Iris pigment epithelial cell (primary cell): ENCODE data around the gene AP2A2.

Experiments
- DNase-seq: peaks from one replicate; pipeline ENCODE4 v3.0.0-alpha.2; 2011; ENCODE audit warnings: low read depth

Gene AP2A2

GRCh38 chr11:898540-899190 lies 27.0 kb upstream of the AP2A2 start:
- DNase-seq: peak; percentile 15

GRCh38 chr11:899724-900123 lies 25.9 kb upstream of the AP2A2 start:
- no peak for DNase-seq

- no peak for DNase-seq
Measured at GRCh38 chr11:900545-900944, 25.1 kb upstream of the AP2A2 start.

- DNase-seq: no peak
Measured at GRCh38 chr11:901452-902061, 24.1 kb upstream of the AP2A2 start.

GRCh38 chr11:904380-904779 lies 21.3 kb upstream of the AP2A2 start:
- no peak for DNase-seq

GRCh38 chr11:905952-906351 lies 19.7 kb upstream of the AP2A2 start:
- DNase-seq: no peak

GRCh38 chr11:907668-908067 lies 18.0 kb upstream of the AP2A2 start:
- DNase-seq: no peak

- DNase-seq: peak; percentile 8
Measured at GRCh38 chr11:908273-908672, 17.4 kb upstream of the AP2A2 start.

- DNase-seq: no peak
Measured at GRCh38 chr11:909406-909805, 16.3 kb upstream of the AP2A2 start.

GRCh38 chr11:910044-910588 lies 15.6 kb upstream of the AP2A2 start:
- no peak for DNase-seq

GRCh38 chr11:910589-911030 lies 15.1 kb upstream of the AP2A2 start, which contains the start of gene CHID1:
TSS of gene CHID1 (minus strand) at chr11:910810. CDS start at chr11:904816, 5,994 bp downstream.
- peak; percentile 88 for DNase-seq

- peak; percentile 82 for DNase-seq
Measured at GRCh38 chr11:911031-911889, 14.4 kb upstream of the AP2A2 start.

GRCh38 chr11:911890-912219 lies 13.8 kb upstream of the AP2A2 start:
- DNase-seq: no peak

- DNase-seq: no peak
Measured at GRCh38 chr11:912266-912665, 13.4 kb upstream of the AP2A2 start.

GRCh38 chr11:913043-913442 lies 12.6 kb upstream of the AP2A2 start:
- DNase-seq: no peak

GRCh38 chr11:914204-914603 lies 11.5 kb upstream of the AP2A2 start:
- DNase-seq: no peak

- no peak for DNase-seq
Measured at GRCh38 chr11:914747-915501, 10.7 kb upstream of the AP2A2 start.

- DNase-seq: no peak
Measured at GRCh38 chr11:917426-917825, 8.2 kb upstream of the AP2A2 start.

GRCh38 chr11:921921-922678 lies 3.6 kb upstream of the AP2A2 start:
- no peak for DNase-seq

GRCh38 chr11:923691-924405 lies 1.8 kb upstream of the AP2A2 start:
- no peak for DNase-seq
